Natural killer cell treated with Interleukin-12 subunit alpha and Interleukin-12 subunit beta and Interleukin-15 and Interleukin-18, amount 100 ng/mL, for 72 hours (primary cell): Measurements from ENCODE around the gene GABBR2. TPM values are rescaled to one million over a fixed set of nuclear protein-coding genes. Genes with fewer than 3 reads are reported as not detected.

Experiments used
- ATAC-seq, 2 donors: fragments of 150-1000 bp; cut with Tn5 transposase in 1 of 2; sonication (Bioruptor Pico), chemical (Tn5 transposase) in 1 of 2; 2 replicates each; pipeline ENCODE4 v1.10.0; 2021
- DNase-seq: peaks from one replicate; pipeline ENCODE4 v3.0.0; 2022; ENCODE audit warnings: low spot score
- H3K27ac Mint-ChIP-seq, 2 donors: 1 replicate in 1 of 2; 2 replicates in 1 of 2; pipeline ENCODE4 v1.8.0; 2022; ENCODE audit warnings: mixed read lengths in 2 of 2, mild to moderate bottlenecking in 1 of 2, moderate library complexity in 1 of 2
- H3K27me3 Mint-ChIP-seq, 2 donors: 1 replicate in 1 of 2; 2 replicates in 1 of 2; pipeline ENCODE4 v1.8.0; 2022; ENCODE audit warnings: mixed read lengths in 2 of 2
- H3K36me3 Mint-ChIP-seq: one replicate; pipeline ENCODE4 v1.8.0; 2022; ENCODE audit warnings: mixed read lengths
- H3K4me1 Mint-ChIP-seq, 2 donors: 1 replicate in 1 of 2; 2 replicates in 1 of 2; pipeline ENCODE4 v1.8.0; 2022; ENCODE audit warnings: low read depth in 2 of 2, mixed read lengths in 2 of 2, mild to moderate bottlenecking in 1 of 2
- H3K4me3 Mint-ChIP-seq: one replicate; pipeline ENCODE4 v1.8.0; 2022; ENCODE audit warnings: mixed read lengths
- H3K9me3 Mint-ChIP-seq: 2 replicates; pipeline ENCODE4 v1.8.0; 2022; ENCODE audit warnings: mixed read lengths
- total RNA-seq, 2 donors: library from RNA; stranded (reverse); gene quantifications; one replicate each; pipeline ENCODE4 v1.2.3, GENCODE V29; 2022

Gene GABBR2
- total RNA-seq, 2 donors from 2014 or later = not detected

- DNase-seq = no peak
- Mint-ChIP-seq H3K36me3 (peaks cover 5% of the 10 kb centered on the region), H3K27me3 (peaks cover 4 to 17% of the 10 kb centered on the region in 2 donors), H3K4me3 (no peak overlapping the region), H3K4me1 (no peaks in the 10 kb centered on the region), H3K27ac (no peak overlapping the region), H3K9me3 (peaks cover 3% of the 10 kb centered on the region)
- no peak for ATAC-seq
Measured at GRCh38 chr9:98360176-98360708, 348.5 kb downstream of the GABBR2 start.

GRCh38 chr9:98359569-98359968 is 349.2 kb downstream of the GABBR2 start:
- H3K4me1 Mint-ChIP-seq = no peaks in the 10 kb centered on the region
- peak in 1 of 2 donors; percentile 24 for ATAC-seq
- H3K36me3 Mint-ChIP-seq = no peaks in the 10 kb centered on the region
- no peak overlapping the region for H3K27ac Mint-ChIP-seq
- H3K9me3 Mint-ChIP-seq = no peaks in the 10 kb centered on the region
- H3K27me3 Mint-ChIP-seq = peaks cover 3 to 17% of the 10 kb centered on the region in 2 donors
- no peak overlapping the region for H3K4me3 Mint-ChIP-seq
- DNase-seq = no peak

GRCh38 chr9:98357921-98358535 is 350.7 kb downstream of the GABBR2 start:
- ATAC-seq (peak in 1 of 2 donors; percentile 5), DNase-seq (peak; percentile 23)
- Mint-ChIP-seq H3K4me3 (no peak overlapping the region), H3K36me3 (no peaks in the 10 kb centered on the region), H3K9me3 (no peaks in the 10 kb centered on the region), H3K27me3 (peaks cover 5 to 17% of the 10 kb centered on the region in 2 donors), H3K27ac (no peak overlapping the region), H3K4me1 (no peaks in the 10 kb centered on the region)

GRCh38 chr9:98356953-98357690 is 351.6 kb downstream of the GABBR2 start:
- Mint-ChIP-seq H3K4me1 (no peaks in the 10 kb centered on the region), H3K9me3 (no peaks in the 10 kb centered on the region), H3K27me3 (peaks cover 6 to 21% of the 10 kb centered on the region in 2 donors), H3K4me3 (no peak overlapping the region), H3K27ac (no peak overlapping the region), H3K36me3 (no peaks in the 10 kb centered on the region)
- ATAC-seq (no peak), DNase-seq (no peak)

- Mint-ChIP-seq H3K36me3 (peaks cover 7% of the 10 kb centered on the region), H3K27ac (no peak overlapping the region), H3K4me3 (no peak overlapping the region), H3K27me3 (peaks cover 14 to 24% of the 10 kb centered on the region in 2 donors), H3K9me3 (peaks cover 4% of the 10 kb centered on the region), H3K4me1 (no peaks in the 10 kb centered on the region)
- ATAC-seq (no peak), DNase-seq (peak; percentile 8)
Measured at GRCh38 chr9:98356326-98356725, 352.4 kb downstream of the GABBR2 start.

- no peak for ATAC-seq
- H3K27ac Mint-ChIP-seq = no peak overlapping the region
- H3K36me3 Mint-ChIP-seq = peaks cover 11% of the 10 kb centered on the region
- H3K4me3 Mint-ChIP-seq = no peak overlapping the region
- H3K27me3 Mint-ChIP-seq = peaks cover 46 to 52% of the 10 kb centered on the region in 2 donors
- no peaks in the 10 kb centered on the region for H3K4me1 Mint-ChIP-seq
- peaks cover 7% of the 10 kb centered on the region for H3K9me3 Mint-ChIP-seq
- no peak for DNase-seq
Measured at GRCh38 chr9:98351370-98351769, 357.4 kb downstream of the GABBR2 start.

- Mint-ChIP-seq H3K36me3 (peaks cover 11% of the 10 kb centered on the region), H3K4me3 (no peak overlapping the region), H3K4me1 (no peaks in the 10 kb centered on the region), H3K9me3 (peaks cover 7% of the 10 kb centered on the region), H3K27ac (no peak overlapping the region), H3K27me3 (peaks cover 52 to 66% of the 10 kb centered on the region in 2 donors)
- DNase-seq = no peak
- ATAC-seq = no peak
Measured at GRCh38 chr9:98347642-98348041, 361.1 kb downstream of the GABBR2 start.

GRCh38 chr9:98345011-98345410 is 363.7 kb downstream of the GABBR2 start:
- H3K27me3 Mint-ChIP-seq = peaks cover 38 to 56% of the 10 kb centered on the region in 2 donors
- no peaks in the 10 kb centered on the region for H3K9me3 Mint-ChIP-seq
- DNase-seq (no peak), ATAC-seq (no peak)
- no peak overlapping the region for H3K27ac Mint-ChIP-seq
- H3K36me3 Mint-ChIP-seq = no peaks in the 10 kb centered on the region
- H3K4me3 Mint-ChIP-seq = no peak overlapping the region
- no peaks in the 10 kb centered on the region for H3K4me1 Mint-ChIP-seq

GRCh38 chr9:98344581-98344980 is 364.2 kb downstream of the GABBR2 start:
- DNase-seq (no peak), ATAC-seq (peak in 1 of 2 donors; percentile 13)
- H3K36me3 Mint-ChIP-seq = no peaks in the 10 kb centered on the region
- no peak overlapping the region for H3K4me3 Mint-ChIP-seq
- no peaks in the 10 kb centered on the region for H3K4me1 Mint-ChIP-seq
- H3K9me3 Mint-ChIP-seq = no peaks in the 10 kb centered on the region
- H3K27me3 Mint-ChIP-seq = peaks cover 36 to 52% of the 10 kb centered on the region in 2 donors
- no peak overlapping the region for H3K27ac Mint-ChIP-seq

GRCh38 chr9:98342820-98343210 is 365.9 kb downstream of the GABBR2 start:
- Mint-ChIP-seq H3K9me3 (no peaks in the 10 kb centered on the region), H3K4me1 (no peaks in the 10 kb centered on the region), H3K36me3 (no peaks in the 10 kb centered on the region), H3K27ac (no peak overlapping the region), H3K27me3 (peaks cover 31 to 45% of the 10 kb centered on the region in 2 donors), H3K4me3 (no peak overlapping the region)
- ATAC-seq = no peak
- no peak for DNase-seq

- DNase-seq (no peak), ATAC-seq (peak; percentile 49 to 50)
- H3K4me3 Mint-ChIP-seq = no peak overlapping the region
- H3K36me3 Mint-ChIP-seq = no peaks in the 10 kb centered on the region
- H3K27ac Mint-ChIP-seq = no peak overlapping the region
- peaks cover 30 to 39% of the 10 kb centered on the region in 2 donors for H3K27me3 Mint-ChIP-seq
- H3K4me1 Mint-ChIP-seq = no peaks in the 10 kb centered on the region
- H3K9me3 Mint-ChIP-seq = no peaks in the 10 kb centered on the region
Measured at GRCh38 chr9:98342098-98342819, 366.5 kb downstream of the GABBR2 start.

GRCh38 chr9:98341157-98342097 is 367.3 kb downstream of the GABBR2 start:
- Mint-ChIP-seq H3K27me3 (peaks cover 26 to 31% of the 10 kb centered on the region in 2 donors), H3K4me1 (no peaks in the 10 kb centered on the region), H3K4me3 (no peak overlapping the region), H3K9me3 (no peaks in the 10 kb centered on the region), H3K27ac (no peak overlapping the region), H3K36me3 (no peaks in the 10 kb centered on the region)
- no peak for DNase-seq
- no peak for ATAC-seq
